GM19193 (cell line): Measurements from ENCODE around the gene LDAH.

ENCODE experiments used
- POLR2A ChIP-seq: IDR thresholded peaks from 4 replicates; pipeline ENCODE4 v1.6.1; 2011; ENCODE audit not compliant: insufficient read depth, insufficient read length; ENCODE audit errors: extremely low read depth

The LDAH gene

GRCh38 chr2:20702563-20702962 is 120.3 kb downstream of the LDAH start:
- TF ChIP-seq POLR2A, result no peak

- TF ChIP-seq POLR2A, result no peak
Measured at GRCh38 chr2:20698916-20699613, 123.8 kb downstream of the LDAH start.

- TF ChIP-seq POLR2A, result no peak
Measured at GRCh38 chr2:20697322-20697934, 125.5 kb downstream of the LDAH start.

GRCh38 chr2:20696366-20696765 is 126.5 kb downstream of the LDAH start:
- TF ChIP-seq POLR2A, result no peak

- TF ChIP-seq POLR2A, result no peak
Measured at GRCh38 chr2:20693317-20693716, 129.6 kb downstream of the LDAH start.

GRCh38 chr2:20692081-20692480 is 130.8 kb downstream of the LDAH start:
- TF ChIP-seq POLR2A, result no peak

GRCh38 chr2:20691076-20691734 is 131.7 kb downstream of the LDAH start:
- no peak for TF ChIP-seq POLR2A

GRCh38 chr2:20689428-20690264 is 133.3 kb downstream of the LDAH start:
- no peak for TF ChIP-seq POLR2A

GRCh38 chr2:20687260-20687832 is 135.6 kb downstream of the LDAH start:
- no peak for TF ChIP-seq POLR2A

GRCh38 chr2:20684581-20685063 is 138.3 kb downstream of the LDAH start:
- no peak for TF ChIP-seq POLR2A

GRCh38 chr2:20682167-20682920 is 140.6 kb downstream of the LDAH start:
- no peak for TF ChIP-seq POLR2A

- TF ChIP-seq POLR2A, result no peak
Measured at GRCh38 chr2:20680744-20681375, 142.0 kb downstream of the LDAH start.

- TF ChIP-seq POLR2A, result no peak
Measured at GRCh38 chr2:20678780-20679179, 144.1 kb downstream of the LDAH start.

GRCh38 chr2:20678086-20678395 is 144.9 kb downstream of the LDAH start:
- no peak for TF ChIP-seq POLR2A
